GM21576 (cell line): ENCODE data around the gene TTLL13.
A peak's percentile ranks its signal among the peaks of the same experiment; 100 is the strongest.

Experiments used
- ATAC-seq: cut with Tn5 transposase; IDR thresholded peaks from one replicate; pipeline ENCODE4 v1.9.1; 2021; ENCODE audit warnings: mild to moderate bottlenecking, moderate library complexity; ENCODE audit not compliant: unreplicated experiment

TTLL13 gene

DNA sequence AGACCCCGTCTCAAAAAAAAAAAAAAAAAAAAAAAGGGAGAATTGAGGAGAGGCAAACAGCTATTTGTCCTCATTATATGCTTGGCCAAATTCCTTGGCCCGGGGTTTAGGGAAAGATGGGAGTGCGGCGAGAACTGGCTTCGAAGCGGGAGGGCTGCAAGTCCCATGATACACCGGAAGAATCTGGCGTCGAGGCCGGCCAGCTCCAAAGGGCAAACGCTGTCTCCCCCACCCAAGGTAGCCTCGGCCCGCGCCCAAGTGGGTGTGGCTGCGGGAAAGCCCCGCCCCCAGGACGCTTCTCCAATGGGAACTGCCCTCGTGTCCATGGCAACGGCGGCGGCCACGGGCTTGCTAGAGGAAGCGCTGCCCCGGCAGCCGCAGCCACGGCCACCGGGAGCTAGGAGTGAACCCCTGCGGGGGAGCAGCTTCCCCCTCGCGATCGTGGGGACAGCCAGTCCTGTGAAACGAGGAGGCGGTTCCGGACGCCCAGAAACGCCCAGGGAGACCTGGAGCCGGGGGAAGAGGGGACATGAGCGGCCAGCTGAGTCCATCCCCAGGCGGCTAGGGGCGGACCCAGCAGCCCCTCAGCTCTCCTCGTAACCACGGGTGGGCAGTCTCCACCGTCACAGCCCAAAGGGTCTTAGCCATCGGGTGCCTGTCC is at the start of gene TTLL13:
Gene TTLL13, plus strand, starts transcription at position 354 of the 661 bp plus-strand sequence. CDS start 1,075 bp downstream, outside the sequence.
- ATAC-seq = peak; percentile 49

GRCh38 chr15:90200534-90201129 is 48.7 kb upstream of the TTLL13 start:
- no peak for ATAC-seq

GRCh38 chr15:90201130-90201943 is 48.0 kb upstream of the TTLL13 start, which contains the start of gene SEMA4B:
Gene SEMA4B (plus strand): TSS chr15:90201330. CDS start chr15:90201579, 249 bp downstream.
- ATAC-seq = peak; percentile 77

DNA sequence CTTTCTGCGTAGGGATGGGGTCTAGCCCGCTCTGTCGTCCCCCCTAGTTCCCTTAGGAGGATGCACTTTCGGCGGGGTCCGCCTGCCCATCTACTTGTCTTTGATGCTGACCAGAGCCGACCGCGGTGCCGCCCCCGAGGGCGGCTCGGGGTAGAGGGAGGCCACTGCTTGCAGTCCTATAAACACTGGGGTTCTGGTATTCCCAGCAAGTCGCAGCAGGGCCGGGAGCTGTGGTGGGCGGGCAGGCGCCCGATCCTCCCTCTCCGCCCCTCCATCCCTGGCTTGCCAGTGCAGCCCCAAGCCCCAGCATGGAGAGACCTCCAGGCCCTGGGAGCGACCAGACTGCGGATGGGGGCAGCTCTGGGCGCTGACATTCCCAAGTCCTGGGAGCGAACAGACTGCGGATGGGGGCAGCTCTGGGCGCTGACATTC is 47.4 kb upstream of the TTLL13 start:
- no peak for ATAC-seq

DNA sequence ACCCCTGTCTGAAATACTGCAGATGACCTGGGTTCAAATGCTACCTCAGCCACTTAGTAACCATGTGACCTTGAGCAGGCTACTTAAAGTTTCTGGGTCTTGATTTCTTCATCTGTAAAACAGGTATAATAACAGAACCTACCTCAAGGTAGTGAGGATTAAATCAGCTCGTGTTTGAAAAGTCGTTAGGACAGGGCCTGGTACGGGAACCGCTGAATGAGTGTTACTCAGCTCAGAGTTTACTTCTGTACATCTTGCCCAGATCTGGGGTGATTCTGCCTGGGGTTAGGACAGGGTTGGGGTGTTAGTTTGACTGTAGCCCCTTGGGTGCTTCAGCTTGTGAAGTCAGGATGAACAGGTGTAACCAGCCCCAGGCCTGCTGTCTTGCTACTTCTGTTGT is 46.4 kb upstream of the TTLL13 start:
- ATAC-seq = no peak

DNA sequence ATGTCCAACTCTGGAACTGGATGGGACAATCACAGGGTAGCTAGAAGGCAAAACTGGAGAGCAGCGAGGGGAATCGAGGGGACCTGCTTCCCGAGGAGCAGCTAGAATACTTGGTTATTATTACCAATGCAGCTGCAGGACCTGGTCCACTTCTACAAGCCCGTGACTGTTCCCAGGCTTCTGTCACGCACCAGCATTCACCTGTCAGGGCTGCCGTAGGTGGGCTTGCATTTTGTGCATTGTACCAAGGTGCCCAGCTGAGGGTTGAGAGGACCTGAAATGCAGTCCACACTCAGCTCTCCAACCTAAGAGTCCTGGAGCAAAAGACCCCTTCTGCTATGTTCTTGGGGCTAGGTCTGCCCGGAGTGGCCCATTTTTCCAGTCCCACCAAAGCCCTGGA is 45.9 kb upstream of the TTLL13 start:
- ATAC-seq = no peak

DNA sequence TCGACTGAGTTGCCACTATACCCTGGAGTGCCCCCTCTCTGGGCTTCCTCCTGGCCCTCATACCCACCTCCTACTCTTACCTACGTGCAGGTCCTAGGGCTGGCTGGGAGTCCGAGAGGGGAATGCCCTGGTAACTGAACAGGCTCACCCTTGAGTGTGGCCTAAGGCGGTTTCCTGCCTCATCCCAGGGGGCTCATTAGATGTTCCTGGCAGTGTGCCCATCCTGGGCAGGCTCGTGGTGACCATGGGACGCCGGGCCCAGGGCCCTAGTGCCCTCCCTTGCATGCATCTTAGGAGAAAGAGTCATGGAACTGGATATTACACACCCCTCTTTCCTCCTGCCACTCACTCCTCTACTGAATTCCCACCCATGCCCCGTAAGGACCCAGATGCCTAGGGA is 45.4 kb upstream of the TTLL13 start:
- no peak for ATAC-seq

DNA sequence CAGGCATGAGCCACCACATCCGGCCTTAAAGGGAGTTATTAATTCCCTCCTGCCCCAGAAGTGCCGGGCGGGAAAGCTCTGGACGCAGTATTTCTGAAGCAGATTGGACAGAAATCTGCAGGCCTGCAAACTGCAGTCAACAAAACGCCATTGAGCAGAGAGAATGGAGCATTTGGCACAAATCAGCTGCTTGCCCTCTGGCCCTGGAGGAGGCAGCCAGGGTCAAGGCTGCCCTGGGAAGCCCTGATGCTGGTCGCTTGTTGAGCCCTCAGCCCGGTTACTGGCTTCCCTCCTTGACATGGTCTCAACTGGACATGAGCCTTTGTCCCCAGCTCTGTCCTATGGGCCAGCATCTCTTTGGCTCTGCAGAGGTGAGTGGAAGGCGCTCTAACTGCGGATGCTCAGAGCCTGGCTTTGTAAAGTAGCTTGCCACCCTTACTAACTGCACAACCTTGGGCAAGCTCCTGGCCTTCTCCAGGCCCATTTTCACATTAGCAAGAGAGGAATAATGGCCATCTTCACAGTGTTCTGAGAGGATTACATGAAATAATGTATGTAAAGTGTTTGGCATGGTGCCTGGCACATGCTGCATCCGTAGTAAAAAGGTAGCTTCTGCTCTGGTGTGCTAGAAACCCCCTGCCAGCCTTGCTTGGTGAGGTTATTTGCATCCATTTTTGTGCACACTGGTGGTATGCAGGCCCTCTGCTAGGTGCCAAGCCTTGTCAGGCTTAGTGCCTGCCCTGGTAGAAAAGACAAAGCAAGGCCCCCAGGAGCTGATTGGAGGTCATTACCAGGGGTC is 44.1 kb upstream of the TTLL13 start:
- no peak for ATAC-seq

DNA sequence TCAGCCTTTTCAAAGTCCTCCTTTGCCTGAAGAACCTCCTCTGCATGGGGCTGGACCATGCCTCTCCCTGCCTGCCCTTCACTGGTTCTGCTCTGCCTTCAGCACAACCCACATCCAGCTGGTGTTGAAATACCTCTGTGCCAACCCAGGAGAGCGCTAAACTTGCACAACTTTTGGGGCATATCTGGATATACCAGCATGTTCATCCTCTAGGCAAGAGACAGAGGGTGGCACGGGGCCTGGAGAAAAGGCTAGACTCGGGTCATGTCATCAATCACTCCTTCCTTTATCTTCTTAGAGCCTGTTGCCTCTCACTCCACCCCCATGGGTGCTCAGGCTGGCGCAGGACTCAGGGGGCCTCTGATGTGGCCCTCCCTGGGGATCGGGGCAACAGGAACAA is 43.5 kb upstream of the TTLL13 start:
- no peak for ATAC-seq

DNA sequence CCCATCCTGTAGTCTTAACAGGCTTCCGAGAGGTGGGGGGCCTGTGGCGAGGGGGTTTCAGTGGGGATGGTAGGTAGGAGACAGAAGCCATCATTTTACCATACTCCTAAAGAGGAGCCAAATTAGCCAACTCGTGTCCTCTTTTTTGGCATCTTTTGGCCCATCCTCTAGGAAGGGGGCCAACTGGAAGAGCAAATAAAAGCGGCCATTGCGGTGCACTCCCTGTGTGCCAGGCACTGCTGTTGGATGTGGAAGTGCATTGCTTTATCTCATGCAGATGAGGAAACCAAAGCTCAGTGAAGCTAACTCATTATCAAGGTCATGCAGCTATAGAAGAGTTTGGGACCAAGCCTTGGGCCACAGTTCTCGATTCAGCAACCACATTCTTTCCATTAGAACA is 42.1 kb upstream of the TTLL13 start:
- ATAC-seq = no peak

- ATAC-seq = no peak
Observed at GRCh38 chr15:90208356-90208755, 41.0 kb upstream of the TTLL13 start.

DNA sequence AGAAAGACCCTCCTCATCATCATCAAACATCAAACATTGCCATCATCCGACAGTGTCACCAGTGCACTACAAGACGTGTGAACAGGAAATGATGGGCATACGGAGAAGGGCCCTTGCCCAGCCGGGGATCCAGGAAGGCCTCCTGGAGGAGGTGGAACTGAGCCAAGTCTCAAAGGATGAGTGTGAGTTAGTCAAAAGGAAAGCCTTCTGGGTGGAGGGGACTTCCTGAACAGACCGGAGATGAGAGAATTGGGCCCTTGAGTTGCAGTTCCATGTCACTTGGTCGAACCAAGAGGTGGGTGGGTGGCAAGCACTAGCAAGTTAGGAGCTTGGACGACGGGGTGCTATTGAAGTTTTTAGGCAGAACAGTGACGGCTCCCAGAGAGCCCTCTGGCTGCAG is 39.8 kb upstream of the TTLL13 start:
- ATAC-seq = no peak

- ATAC-seq = no peak
Observed at GRCh38 chr15:90210593-90210992, 38.8 kb upstream of the TTLL13 start.

DNA sequence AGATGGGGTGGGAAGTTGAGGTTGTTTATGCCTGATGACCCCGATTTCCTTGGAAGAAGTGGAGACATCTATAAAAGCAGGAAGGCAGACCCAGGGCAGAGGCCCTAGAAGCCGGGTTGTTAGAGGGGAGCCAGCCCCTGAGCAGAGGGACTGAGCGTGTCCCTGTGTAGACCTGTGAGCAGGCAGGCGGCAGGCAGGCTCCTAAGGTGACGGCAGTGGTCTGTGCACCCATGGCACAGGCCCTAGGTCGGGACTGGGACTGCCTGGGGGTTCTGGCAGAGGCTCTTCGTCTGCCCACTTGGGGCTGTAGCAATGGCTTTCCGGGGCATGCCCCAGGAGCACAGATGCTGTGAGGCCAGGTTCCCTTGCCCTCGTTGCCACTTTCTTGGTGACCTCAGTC is 38.3 kb upstream of the TTLL13 start:
- no peak for ATAC-seq

DNA sequence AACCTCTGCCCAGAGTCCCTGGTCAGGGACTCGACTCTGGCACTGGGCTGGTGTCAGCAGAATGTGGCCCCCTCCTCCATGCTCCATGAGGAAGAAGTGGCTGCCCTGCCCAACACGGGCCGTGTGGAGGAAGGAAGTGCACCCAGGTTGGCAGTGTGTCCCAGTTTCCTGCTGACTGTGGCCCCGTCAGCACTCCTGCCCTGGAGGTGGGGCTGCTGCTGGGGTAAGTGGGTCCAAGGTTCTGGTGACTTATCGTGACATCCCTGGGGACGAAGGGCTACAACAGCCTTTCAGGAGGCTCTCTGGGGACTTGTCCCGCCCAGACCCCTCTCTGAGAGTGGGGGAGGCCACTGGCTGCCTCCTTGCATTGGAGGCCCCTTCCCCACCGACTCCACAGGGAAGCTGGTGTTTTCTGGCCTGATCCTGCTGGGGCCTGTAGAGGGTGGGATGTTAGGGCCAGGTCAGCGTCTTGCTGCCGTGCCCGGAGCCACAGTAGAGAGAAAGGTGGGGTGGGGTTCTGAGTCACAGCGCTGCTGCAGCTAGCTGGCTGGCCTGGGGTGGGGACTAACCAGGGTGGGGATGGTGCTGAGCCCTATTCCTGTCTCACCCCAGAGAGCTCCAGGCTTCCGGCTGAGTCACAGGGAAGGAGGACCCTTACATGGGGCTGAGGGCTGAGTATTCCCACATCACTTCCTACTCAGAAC is 37.8 kb upstream of the TTLL13 start:
- no peak for ATAC-seq

- no peak for ATAC-seq
Observed at GRCh38 chr15:90212221-90213098, 36.9 kb upstream of the TTLL13 start.

DNA sequence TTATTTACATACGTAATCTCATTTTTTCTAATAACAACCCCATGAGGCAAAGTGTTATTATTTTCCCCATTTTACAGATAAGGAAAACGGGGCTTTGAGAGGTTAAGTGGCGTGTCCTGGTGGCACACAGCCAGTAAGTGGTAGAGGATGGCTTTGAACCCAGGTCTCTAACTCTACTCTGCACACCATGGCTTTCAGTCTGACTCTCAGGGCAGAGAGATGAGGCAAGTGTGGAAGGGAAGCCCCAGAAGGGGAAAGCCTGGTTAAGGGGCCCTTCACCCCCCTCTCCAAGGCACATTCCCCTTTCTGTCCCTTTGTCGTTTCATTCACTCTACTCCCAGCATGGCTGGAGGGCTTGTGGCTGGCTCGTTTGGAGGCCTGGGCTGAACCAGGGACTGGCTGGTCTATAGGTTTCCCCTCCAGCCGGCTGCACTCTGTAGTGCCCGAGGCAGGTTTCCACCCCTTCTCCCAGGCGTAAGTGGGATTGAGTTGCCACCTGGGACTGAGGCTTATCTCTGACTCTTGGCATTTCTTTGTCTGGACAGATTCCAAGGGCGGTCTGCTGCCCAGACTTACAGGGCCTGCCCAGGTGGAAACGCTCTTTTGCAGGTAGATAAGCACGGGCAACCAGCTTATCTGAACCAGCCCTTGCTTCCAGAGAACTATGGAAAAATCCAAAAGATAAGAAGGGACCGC is 36.1 kb upstream of the TTLL13 start:
- no peak for ATAC-seq

DNA sequence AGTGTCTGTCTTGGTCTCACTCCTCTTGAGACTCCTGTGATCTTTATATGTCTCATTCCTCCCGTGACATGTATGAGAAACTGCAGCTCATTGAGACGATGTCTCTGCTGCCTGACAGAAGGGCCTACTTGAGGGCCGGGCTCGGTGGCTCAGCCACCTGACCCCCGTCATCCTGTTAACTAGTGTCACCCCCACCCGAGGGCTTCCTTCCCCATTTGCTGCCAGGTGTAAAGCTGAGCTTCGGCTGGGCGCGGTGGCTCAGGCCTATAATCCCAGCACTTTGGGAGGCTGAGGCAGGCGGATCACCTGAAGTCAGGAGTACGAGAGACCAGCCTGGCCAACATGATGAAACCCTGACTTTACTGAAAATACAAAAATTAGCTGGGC is 35.5 kb upstream of the TTLL13 start:
- ATAC-seq = no peak
